ENCODE results near the gene CYP1A1.

DNA sequence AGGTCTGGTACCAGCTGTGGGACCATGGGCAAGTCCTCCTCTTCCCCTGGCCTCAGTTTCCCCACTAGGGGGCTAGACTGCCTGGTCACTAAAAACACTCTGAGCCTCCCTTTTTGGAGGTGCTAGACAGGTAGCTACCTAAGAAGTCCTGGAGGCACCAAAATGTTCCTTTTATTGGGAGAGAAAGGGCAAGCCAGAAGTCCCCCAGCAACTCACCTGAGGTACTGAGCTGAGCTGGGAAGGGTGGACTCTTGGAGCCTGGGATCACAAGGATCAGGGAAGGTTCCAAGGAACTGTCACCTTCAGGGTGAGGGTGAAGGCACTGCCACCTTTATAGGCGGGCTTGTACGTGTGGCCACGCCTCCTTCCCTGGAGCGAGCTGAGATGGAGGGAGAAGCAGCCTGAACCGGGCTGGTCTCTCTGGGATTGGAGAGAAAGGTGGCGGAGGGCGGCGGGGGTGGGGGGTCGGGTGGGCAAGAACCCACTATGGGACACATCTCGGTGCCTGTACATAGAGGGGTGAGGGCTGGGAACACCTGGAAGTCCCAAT lies at the start of gene CYP1A1:
- TF ChIP-seq ZNF416 (CRISPR knock-in tag; IDR thresholded peaks at IDR 0.05): no peak
- TF ChIP-seq NR3C1 (CRISPR knock-in tag; conservative IDR thresholded peaks at IDR 0.05; ENCODE audit: low read depth): no peak
- TF ChIP-seq, protein P1, sequence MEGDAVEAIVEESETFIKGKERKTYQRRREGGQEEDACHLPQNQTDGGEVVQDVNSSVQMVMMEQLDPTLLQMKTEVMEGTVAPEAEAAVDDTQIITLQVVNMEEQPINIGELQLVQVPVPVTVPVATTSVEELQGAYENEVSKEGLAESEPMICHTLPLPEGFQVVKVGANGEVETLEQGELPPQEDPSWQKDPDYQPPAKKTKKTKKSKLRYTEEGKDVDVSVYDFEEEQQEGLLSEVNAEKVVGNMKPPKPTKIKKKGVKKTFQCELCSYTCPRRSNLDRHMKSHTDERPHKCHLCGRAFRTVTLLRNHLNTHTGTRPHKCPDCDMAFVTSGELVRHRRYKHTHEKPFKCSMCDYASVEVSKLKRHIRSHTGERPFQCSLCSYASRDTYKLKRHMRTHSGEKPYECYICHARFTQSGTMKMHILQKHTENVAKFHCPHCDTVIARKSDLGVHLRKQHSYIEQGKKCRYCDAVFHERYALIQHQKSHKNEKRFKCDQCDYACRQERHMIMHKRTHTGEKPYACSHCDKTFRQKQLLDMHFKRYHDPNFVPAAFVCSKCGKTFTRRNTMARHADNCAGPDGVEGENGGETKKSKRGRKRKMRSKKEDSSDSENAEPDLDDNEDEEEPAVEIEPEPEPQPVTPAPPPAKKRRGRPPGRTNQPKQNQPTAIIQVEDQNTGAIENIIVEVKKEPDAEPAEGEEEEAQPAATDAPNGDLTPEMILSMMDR (IDR thresholded peaks at IDR 0.05): no peak
- TF ChIP-seq ZBTB43 (CRISPR knock-in tag; IDR thresholded peaks at IDR 0.05): no peak
- no peak for TF ChIP-seq TEAD1 (CRISPR knock-in tag; IDR thresholded peaks at IDR 0.05)
